ENCODE results near the gene NPBWR2. TPM values are rescaled to one million over a fixed set of nuclear protein-coding genes. Genes with fewer than 3 reads are reported as not detected.

The NPBWR2 gene
- total and polyA plus RNA-seq, 2 donors (not counting 3 experiments of a cell fraction or from before 2014, with no cell fraction given) = not detected

GRCh38 chr20:64114356-64114971 lies 7.1 kb upstream of the NPBWR2 start:
- H3K4me1 ChIP-seq (ENCODE audit: control insufficient read depth, extremely low read depth, insufficient read depth, low read length) = no peaks in the 10 kb centered on the region
- no peak overlapping the region for H3K9ac ChIP-seq (replicated peaks; ENCODE audit: extremely low read depth, insufficient read depth, low read length)
- no peak for TF ChIP-seq FOS (IDR thresholded peaks at IDR 0.05; ENCODE audit: borderline replicate concordance, insufficient read depth, low read length)
- TF ChIP-seq POLR2A (IDR thresholded peaks at IDR 0.05; ENCODE audit: low read depth, low read length) = no peak
- TF ChIP-seq MYC (IDR thresholded peaks at IDR 0.05; ENCODE audit: low read depth, low read length) = no peak
- TF ChIP-seq GATA2 (IDR thresholded peaks at IDR 0.05; ENCODE audit: insufficient read depth, insufficient read length, low read depth, low read length) = no peak
- TF ChIP-seq POLR2AphosphoS5 (IDR thresholded peaks at IDR 0.05; ENCODE audit: insufficient read depth, low read depth, low read length) = no peak
- TF ChIP-seq JUN (IDR thresholded peaks at IDR 0.05; ENCODE audit: borderline replicate concordance, insufficient read depth, insufficient read length, low read depth) = no peak
- no peak for TF ChIP-seq EZH2 (IDR thresholded peaks at IDR 0.05; ENCODE audit: borderline replicate concordance, low read depth, low read length, severe bottlenecking)
- TF ChIP-seq CTCF (IDR thresholded peaks at IDR 0.05; ENCODE audit: extremely low read depth in 1 of 2, insufficient read depth in 1 of 2, low read depth in 1 of 2, low read length in 2 of 2) = no peak
- no peak for TF ChIP-seq MAX (IDR thresholded peaks at IDR 0.05; ENCODE audit: insufficient read depth, insufficient read length)
- H3K27ac ChIP-seq (ENCODE audit: insufficient read depth, low read depth, low read length) = no peak overlapping the region
- POLR2A ChIA-PET = no interaction called here
- BruUV-seq (replicated peaks) = no TSS peak
- H4K20me1 ChIP-seq (replicated peaks; ENCODE audit: control insufficient read depth, extremely low read depth, insufficient read depth, low read length) = no peaks in the 10 kb centered on the region
- no peak overlapping the region for H2AFZ ChIP-seq (ENCODE audit: low read depth, low read length)
- H3K36me3 ChIP-seq (ENCODE audit: control insufficient read depth in 2 of 2, extremely low read depth in 1 of 2, insufficient read depth in 2 of 2, low read length in 2 of 2) = no peaks in the 10 kb centered on the region
- H3K4me3 ChIP-seq (replicated peaks in 1 of 3; ENCODE audit: insufficient read depth in 1 of 3, low read depth in 1 of 3, low read length in 3 of 3) = no peak overlapping the region
- H3K4me2 ChIP-seq (ENCODE audit: insufficient read depth, low read length) = no peak overlapping the region
- H3K9me1 ChIP-seq (replicated peaks; ENCODE audit: control insufficient read depth, extremely low read depth, insufficient read depth, low read length) = no peaks in the 10 kb centered on the region
- CTCF ChIA-PET = interaction anchor here (1.5 to 1.6 kb wide), 2 partner anchors 12 to 76 kb away, joined by 6 to 9 read pairs; no protein-coding TSS in a partner anchor
- intact Hi-C loops (cut with micrococcal nuclease) (no loop called here), dilution Hi-C loops (cut with MboI; ENCODE audit: extremely low pct_ligation_motif_present, low sequenced_read_pairs) (no loop called here)
- H3K27me3 ChIP-seq (ENCODE audit: control insufficient read depth in 2 of 2, insufficient read depth in 2 of 2, low read length in 2 of 2) = no peaks in the 10 kb centered on the region
- FAIRE-seq (no peak), DNase-seq (ENCODE audit: low read depth, low spot score) (no peak)
- no peaks in the 10 kb centered on the region for H3K9me3 ChIP-seq (replicated peaks; ENCODE audit: control insufficient read depth, insufficient read depth, low read length)
- H3K79me2 ChIP-seq (ENCODE audit: control insufficient read depth, insufficient read depth, low read length) = no peaks in the 10 kb centered on the region
